ENCODE measurements around the gene BCL2. TPM values are rescaled to one million over a fixed set of nuclear protein-coding genes. Genes with fewer than 3 reads are reported as not detected.
A peak's percentile ranks its signal among the peaks of the same experiment; 100 is the strongest.

Gene BCL2
- total RNA-seq, 4 donors from 2014 or later = 25.2 to 39.0 (median 36.1) TPM

DNA sequence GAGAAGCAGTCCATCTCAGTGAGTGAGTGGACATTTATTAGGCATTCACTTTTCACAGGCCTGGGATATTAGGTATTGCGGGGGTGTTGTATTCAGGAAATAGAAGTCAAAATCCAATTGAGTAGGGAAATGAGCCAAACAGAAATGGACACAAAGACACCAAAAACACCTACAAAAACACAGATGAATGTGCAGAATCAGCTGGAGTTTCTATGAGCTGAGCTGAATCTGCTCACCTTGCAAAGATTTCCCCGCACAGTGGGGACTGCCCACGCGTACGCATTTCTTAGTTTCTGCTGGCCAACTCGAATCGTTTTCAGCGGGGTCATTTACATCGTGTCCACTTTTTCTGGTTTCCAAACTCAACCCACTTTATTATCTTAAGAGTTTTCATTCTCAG is 160.0 kb downstream of the BCL2 start:
- DNase-seq (ENCODE audit: extremely low spot score) = no peak
- H3K27me3 ChIP-seq = no peaks in the 10 kb centered on the region
- intact Hi-C loops (cut with DNase I) = loop anchor here (5.0 kb wide), 2 partner anchors 88 to 158 kb away; partner anchors contain the start of gene BCL2
- H3K4me3 ChIP-seq = no peak overlapping the region
- 80% methylated on average over 9 of the region's 9 CpGs for WGBS
- no peak overlapping the region for H3K27ac ChIP-seq (replicated peaks in 1 of 4)
- no peaks in the 10 kb centered on the region for H3K9me3 ChIP-seq
- H3K36me3 ChIP-seq = no peaks in the 10 kb centered on the region
- H3K4me1 ChIP-seq = peaks cover 34 to 69% (median 63%) of the 10 kb centered on the region in 4 donors
- no peak for TF ChIP-seq EP300 (IDR thresholded peaks at IDR 0.05)
- TF ChIP-seq POLR2AphosphoS5 (IDR thresholded peaks at IDR 0.05) = no peak
- TF ChIP-seq POLR2A (IDR thresholded peaks at IDR 0.05; ENCODE audit: low read depth) = no peak
- TF ChIP-seq, protein P1, sequence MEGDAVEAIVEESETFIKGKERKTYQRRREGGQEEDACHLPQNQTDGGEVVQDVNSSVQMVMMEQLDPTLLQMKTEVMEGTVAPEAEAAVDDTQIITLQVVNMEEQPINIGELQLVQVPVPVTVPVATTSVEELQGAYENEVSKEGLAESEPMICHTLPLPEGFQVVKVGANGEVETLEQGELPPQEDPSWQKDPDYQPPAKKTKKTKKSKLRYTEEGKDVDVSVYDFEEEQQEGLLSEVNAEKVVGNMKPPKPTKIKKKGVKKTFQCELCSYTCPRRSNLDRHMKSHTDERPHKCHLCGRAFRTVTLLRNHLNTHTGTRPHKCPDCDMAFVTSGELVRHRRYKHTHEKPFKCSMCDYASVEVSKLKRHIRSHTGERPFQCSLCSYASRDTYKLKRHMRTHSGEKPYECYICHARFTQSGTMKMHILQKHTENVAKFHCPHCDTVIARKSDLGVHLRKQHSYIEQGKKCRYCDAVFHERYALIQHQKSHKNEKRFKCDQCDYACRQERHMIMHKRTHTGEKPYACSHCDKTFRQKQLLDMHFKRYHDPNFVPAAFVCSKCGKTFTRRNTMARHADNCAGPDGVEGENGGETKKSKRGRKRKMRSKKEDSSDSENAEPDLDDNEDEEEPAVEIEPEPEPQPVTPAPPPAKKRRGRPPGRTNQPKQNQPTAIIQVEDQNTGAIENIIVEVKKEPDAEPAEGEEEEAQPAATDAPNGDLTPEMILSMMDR (IDR thresholded peaks at IDR 0.05) = no peak

DNA sequence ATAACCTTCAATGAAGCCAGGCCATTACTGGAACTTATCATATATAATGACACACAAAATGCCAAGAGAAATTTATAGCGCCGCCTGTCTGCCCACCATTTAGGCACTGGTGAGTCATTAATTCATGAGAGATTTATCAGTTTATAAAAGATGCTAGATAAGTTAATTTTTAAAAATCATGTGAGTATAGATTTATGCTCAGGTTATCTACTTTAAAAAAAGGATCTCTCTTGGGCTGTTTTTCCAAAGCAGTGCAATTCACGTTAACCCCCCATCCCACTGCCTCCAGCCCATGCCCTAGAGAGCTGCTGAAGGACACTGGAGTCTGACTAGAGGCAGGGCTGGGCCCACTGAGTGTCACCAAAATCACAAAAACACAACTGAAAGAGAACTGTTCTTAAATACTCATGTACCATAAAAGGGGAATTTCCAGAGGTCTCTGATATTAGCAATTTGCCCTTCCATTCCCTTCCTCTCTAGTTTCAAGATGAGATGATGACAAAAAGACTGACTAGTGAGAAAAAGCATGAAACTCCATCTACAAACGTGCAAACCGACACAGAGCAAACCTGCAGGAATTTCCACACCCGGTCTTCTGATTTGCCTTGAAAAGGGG is 160.8 kb downstream of the BCL2 start:
- Histone ChIP-seq H3K9me3 (no peaks in the 10 kb centered on the region), H3K27ac (replicated peaks in 1 of 4) (peak overlapping the region in 1 of 4 donors; percentile 23), H3K36me3 (no peaks in the 10 kb centered on the region), H3K27me3 (no peaks in the 10 kb centered on the region), H3K4me1 (peaks cover 34 to 69% (median 63%) of the 10 kb centered on the region in 4 donors), H3K4me3 (no peak overlapping the region)
- TF ChIP-seq EP300 (IDR thresholded peaks at IDR 0.05) (no peak), POLR2AphosphoS5 (IDR thresholded peaks at IDR 0.05) (no peak), POLR2A (IDR thresholded peaks at IDR 0.05; ENCODE audit: low read depth) (no peak)
- TF ChIP-seq, protein P1 (IDR thresholded peaks at IDR 0.05) = no peak
- DNase-seq (ENCODE audit: extremely low spot score) = no peak
- intact Hi-C loops (cut with DNase I) = loop anchor here (5.0 kb wide), 2 partner anchors 89 to 159 kb away; partner anchors contain the start of gene BCL2
- WGBS = 81% methylated on average over 6 of the region's 6 CpGs

DNA sequence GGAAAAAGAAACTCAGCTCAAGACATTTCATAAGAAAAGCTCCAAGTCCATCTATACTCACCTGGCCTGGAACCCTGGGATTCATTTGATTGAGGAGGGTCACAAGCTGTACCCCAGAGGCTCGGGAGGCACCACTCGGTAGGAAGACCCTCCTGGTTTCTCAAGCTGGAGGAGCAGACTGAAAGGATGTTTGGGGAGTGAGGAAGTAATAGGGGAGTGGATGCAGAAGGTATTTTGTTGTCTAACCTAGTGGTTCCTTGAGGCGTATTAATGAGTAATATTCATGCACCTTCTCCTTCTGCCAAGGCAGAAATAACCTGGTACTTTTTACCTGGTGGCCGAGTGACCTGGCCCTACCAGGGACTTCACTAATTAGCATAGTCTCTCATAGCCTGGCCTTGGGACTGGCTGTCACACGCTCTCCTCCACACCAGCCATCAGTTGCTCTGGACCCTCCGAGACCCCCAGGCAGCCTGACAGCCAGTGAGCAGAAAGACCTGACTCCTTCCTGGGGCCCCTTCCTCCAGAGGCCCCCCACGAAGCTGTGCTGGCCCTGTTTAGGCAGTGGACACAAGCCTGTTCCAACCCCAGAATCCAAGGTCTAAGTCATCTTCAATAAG is 161.4 kb downstream of the BCL2 start:
- peak overlapping the region in 1 of 4 donors; percentile 23 for H3K27ac ChIP-seq (replicated peaks in 1 of 4)
- H3K36me3 ChIP-seq = no peaks in the 10 kb centered on the region
- no peak for DNase-seq (ENCODE audit: extremely low spot score)
- TF ChIP-seq POLR2A (IDR thresholded peaks at IDR 0.05; ENCODE audit: low read depth) = no peak
- no peak for TF ChIP-seq POLR2AphosphoS5 (IDR thresholded peaks at IDR 0.05)
- TF ChIP-seq EP300 (IDR thresholded peaks at IDR 0.05) = no peak
- TF ChIP-seq, protein P1 (IDR thresholded peaks at IDR 0.05) = no peak
- H3K9me3 ChIP-seq = no peaks in the 10 kb centered on the region
- H3K27me3 ChIP-seq = no peaks in the 10 kb centered on the region
- H3K4me3 ChIP-seq = no peak overlapping the region
- 59% methylated on average over 4 of the region's 7 CpGs for WGBS
- peaks cover 34 to 69% (median 63%) of the 10 kb centered on the region in 4 donors for H3K4me1 ChIP-seq
- intact Hi-C loops (cut with DNase I) = loop anchor here (5.0 kb wide), 2 partner anchors 89 to 159 kb away; partner anchors contain the start of gene BCL2

DNA sequence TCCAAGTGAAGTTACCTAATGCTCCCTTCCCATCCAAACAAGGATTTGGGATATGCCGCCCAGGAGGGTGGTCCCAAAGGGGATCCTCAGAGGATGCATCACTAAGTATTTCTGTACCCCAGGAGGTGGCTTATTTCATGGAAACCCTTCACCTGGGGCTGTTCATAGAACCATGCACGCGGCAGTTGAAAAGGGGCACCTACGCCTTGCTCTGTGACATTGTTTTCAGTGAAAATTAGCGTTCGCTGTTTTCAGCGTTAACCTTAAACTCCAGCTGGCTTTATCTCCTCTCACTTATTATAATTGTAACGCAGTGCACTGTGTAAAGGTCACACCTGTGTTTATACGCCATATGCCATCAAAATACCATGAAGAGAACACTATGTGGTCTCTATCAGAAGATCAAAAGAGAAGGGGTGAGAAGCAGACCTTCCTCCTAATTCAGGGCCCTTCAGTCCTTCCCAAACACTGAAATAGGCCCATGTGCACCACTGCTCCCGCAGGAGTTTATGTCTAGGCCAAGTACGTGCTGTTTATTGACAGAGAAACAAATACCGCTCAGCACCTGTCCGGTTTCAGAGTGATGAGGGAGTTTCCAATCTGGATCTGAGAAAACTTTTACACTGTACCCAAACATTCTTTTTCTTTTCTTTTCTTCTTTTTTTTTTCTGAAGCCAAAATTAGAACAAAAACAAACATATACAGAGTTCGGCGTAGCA is 162.1 kb downstream of the BCL2 start:
- no peak overlapping the region for H3K4me3 ChIP-seq
- 64% methylated on average over 15 of the region's 15 CpGs for WGBS
- peak overlapping the region in 1 of 4 donors; percentile 23 for H3K27ac ChIP-seq (replicated peaks in 1 of 4)
- no peaks in the 10 kb centered on the region for H3K27me3 ChIP-seq
- intact Hi-C loops (cut with DNase I) = loop anchor here (5.0 kb wide), 2 partner anchors 90 to 160 kb away; partner anchors contain the start of gene BCL2
- DNase-seq (ENCODE audit: extremely low spot score) = no peak
- H3K36me3 ChIP-seq = no peaks in the 10 kb centered on the region
- no peaks in the 10 kb centered on the region for H3K9me3 ChIP-seq
- peaks cover 31 to 62% (median 59%) of the 10 kb centered on the region in 4 donors for H3K4me1 ChIP-seq
- TF ChIP-seq POLR2AphosphoS5 (IDR thresholded peaks at IDR 0.05) (no peak), POLR2A (IDR thresholded peaks at IDR 0.05; ENCODE audit: low read depth) (no peak)
- TF ChIP-seq, protein P1 (IDR thresholded peaks at IDR 0.05) = no peak
